ENCODE measurements around the gene ACTL6A.

The ACTL6A gene

GRCh38 chr3:179544981-179545645, 17.6 kb upstream of the ACTL6A start:
- Histone ChIP-seq H3K27ac (no peak overlapping the region), H3K27me3 (ENCODE audit: insufficient read depth, low read depth, severe bottlenecking) (no peaks in the 10 kb centered on the region), H3K36me3 (no peaks in the 10 kb centered on the region), H3K9me3 (ENCODE audit: severe bottlenecking) (no peaks in the 10 kb centered on the region), H3K4me3 (ENCODE audit: low read depth, low read length) (no peak overlapping the region)
- no peak for TF ChIP-seq CTCF (IDR thresholded peaks at IDR 0.05; ENCODE audit: low read depth, low read length)
- no peak for DNase-seq

GRCh38 chr3:179546814-179547241, 15.9 kb upstream of the ACTL6A start:
- H3K27me3 ChIP-seq (ENCODE audit: insufficient read depth, low read depth, severe bottlenecking): no peaks in the 10 kb centered on the region
- TF ChIP-seq CTCF (IDR thresholded peaks at IDR 0.05; ENCODE audit: low read depth, low read length): no peak
- no peak for DNase-seq

GRCh38 chr3:179551349-179552105, 11.2 kb upstream of the ACTL6A start:
- no peak for TF ChIP-seq CTCF (IDR thresholded peaks at IDR 0.05; ENCODE audit: low read depth, low read length)
- Histone ChIP-seq H3K27ac (no peak overlapping the region), H3K36me3 (no peaks in the 10 kb centered on the region), H3K27me3 (ENCODE audit: insufficient read depth, low read depth, severe bottlenecking) (no peaks in the 10 kb centered on the region), H3K9me3 (ENCODE audit: severe bottlenecking) (no peaks in the 10 kb centered on the region), H3K4me3 (ENCODE audit: low read depth, low read length) (no peak overlapping the region)
- no peak for DNase-seq

More at GRCh38 chr3:179546814-179547241, 15.9 kb upstream of the ACTL6A start:
- Histone ChIP-seq H3K27ac (no peak overlapping the region), H3K36me3 (no peaks in the 10 kb centered on the region), H3K9me3 (ENCODE audit: severe bottlenecking) (no peaks in the 10 kb centered on the region), H3K4me3 (ENCODE audit: low read depth, low read length) (no peak overlapping the region)

- DNase-seq: peak; percentile 66
- H3K36me3 ChIP-seq: no peaks in the 10 kb centered on the region
These were observed 3.9 kb upstream of the ACTL6A start for GRCh38 chr3:179558742-179559364.

GRCh38 chr3:179560791-179561190, 1.9 kb upstream of the ACTL6A start:
- Histone ChIP-seq H3K27me3 (ENCODE audit: insufficient read depth, low read depth, severe bottlenecking) (no peaks in the 10 kb centered on the region), H3K9me3 (ENCODE audit: severe bottlenecking) (no peaks in the 10 kb centered on the region), H3K27ac (no peak overlapping the region), H3K36me3 (peaks cover 4% of the 10 kb centered on the region; the same call in 1 of the 2 replicates), H3K4me3 (ENCODE audit: low read depth, low read length) (no peak overlapping the region)
- TF ChIP-seq CTCF (IDR thresholded peaks at IDR 0.05; ENCODE audit: low read depth, low read length): no peak
- no peak for DNase-seq

More at GRCh38 chr3:179558742-179559364, 3.9 kb upstream of the ACTL6A start:
- Histone ChIP-seq H3K9me3 (ENCODE audit: severe bottlenecking) (no peaks in the 10 kb centered on the region), H3K27me3 (ENCODE audit: insufficient read depth, low read depth, severe bottlenecking) (no peaks in the 10 kb centered on the region), H3K4me3 (ENCODE audit: low read depth, low read length) (no peak overlapping the region), H3K27ac (no peak overlapping the region)
- peak; percentile 75 for TF ChIP-seq CTCF (IDR thresholded peaks at IDR 0.05; ENCODE audit: low read depth, low read length)

Data from WERI-Rb-1 (cell line).